ENCODE data around the gene MRPL32.

DNA sequence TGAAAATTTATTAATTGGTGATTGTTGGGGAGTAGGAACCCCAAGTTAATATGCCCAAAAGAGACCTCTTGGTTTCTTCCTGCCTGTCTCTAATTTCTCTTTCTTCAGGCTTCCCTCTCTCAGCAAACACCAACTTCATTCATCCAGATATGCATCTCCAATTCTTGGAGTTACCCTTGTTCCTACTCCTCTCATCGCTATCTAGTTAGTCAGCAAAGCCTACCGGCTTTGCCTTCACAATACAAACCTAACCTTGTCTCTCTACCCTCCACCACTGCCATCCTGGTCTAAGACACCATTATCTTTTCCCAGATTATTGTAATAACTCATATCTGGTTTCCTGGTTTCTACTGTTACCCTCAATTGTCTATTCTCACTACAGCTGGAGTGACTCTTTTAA lies 47.9 kb downstream of the MRPL32 start:
- TF ChIP-seq POLR2AphosphoS5 (IDR thresholded peaks at IDR 0.05; ENCODE audit: low read depth, low read length) (no peak), TAF1 (IDR thresholded peaks at IDR 0.05; ENCODE audit: borderline replicate concordance, insufficient read depth, low read length) (no peak), REST (IDR thresholded peaks at IDR 0.05; ENCODE audit: insufficient read depth in 1 of 2, low read depth in 2 of 2, low read length in 2 of 2) (no peak), SIN3A (IDR thresholded peaks at IDR 0.05; ENCODE audit: borderline replicate concordance, insufficient read depth, low read length) (no peak), FOXP2 (optimal IDR thresholded peaks at IDR 0.05; ENCODE audit: borderline replicate concordance, extremely low read depth, extremely low read length, insufficient read depth) (no peak)
